Femur (tissue), 1 donor: ENCODE data around the gene EFTUD2.

Experiments used
- DNase-seq: peaks from one replicate; pipeline ENCODE4 v3.0.0-alpha.2; 2017

The EFTUD2 gene

DNA sequence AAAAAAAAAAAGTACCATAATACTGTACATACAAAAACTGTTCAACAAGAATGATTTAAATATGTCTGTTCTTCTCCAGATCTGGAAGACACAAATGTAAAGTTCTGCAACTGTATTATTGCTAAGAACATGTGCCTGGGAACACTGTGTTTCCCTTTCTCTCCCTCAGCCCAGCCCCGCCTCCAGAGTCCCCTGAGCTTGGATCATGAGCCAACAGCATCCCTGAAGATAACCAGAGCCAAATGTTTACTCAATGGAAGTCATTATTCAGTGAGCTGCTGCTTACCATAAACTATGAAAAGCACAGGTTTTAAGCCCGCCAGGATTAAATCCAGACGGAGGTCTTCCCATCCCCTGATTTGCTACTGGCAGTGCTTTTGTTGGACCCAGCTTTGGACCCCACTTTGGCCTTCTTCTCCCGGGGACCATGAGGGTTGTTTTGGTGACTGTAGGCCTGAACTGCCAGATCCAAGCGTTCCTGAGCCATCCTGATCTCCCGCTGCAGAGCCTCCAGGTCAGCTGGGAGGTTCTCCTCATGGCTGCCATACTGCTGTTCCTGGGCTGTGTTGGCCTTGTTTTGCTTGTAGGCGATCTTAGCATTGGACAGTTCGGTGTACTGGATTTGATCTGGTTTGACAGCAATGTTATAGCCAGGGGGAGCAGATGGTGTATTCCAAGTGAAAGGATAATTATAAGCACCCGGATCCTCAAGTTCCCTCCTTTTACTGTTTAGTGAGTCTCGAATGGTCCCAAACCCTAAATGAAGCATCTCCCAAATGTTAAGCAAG is 94.7 kb downstream of the EFTUD2 start:
- peak; percentile 57 for DNase-seq

DNA sequence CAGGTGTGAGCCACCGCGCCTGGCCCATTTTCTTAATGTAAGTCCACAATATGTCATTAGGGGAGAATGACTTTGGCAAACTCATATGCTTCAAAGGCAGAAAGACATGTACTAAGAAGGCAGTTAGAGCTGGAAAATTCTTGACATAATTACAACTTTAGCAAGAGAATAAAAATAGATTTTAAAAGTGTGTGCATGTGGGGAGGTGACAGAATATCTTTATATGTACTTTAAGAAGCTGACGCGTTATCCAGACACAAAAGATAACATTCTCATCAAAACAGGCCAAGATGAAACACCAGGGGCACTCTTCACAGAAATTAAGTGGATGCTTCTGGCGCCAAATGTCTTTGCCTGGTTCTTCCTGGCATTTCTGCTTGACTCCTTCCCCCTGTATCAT is 97.4 kb downstream of the EFTUD2 start:
- DNase-seq = no peak
